ENCODE measurements around the gene SH3GL2.

The SH3GL2 gene

GRCh38 chr9:17578911-17579793 lies at the start of gene SH3GL2:
TSS of gene SH3GL2 (plus strand) at chr9:17579066.
- in situ Hi-C loops (cut with MboI; ENCODE audit: low sequenced_read_pairs), result no loop called here

GRCh38 chr9:17531642-17532254 lies 47.1 kb upstream of the SH3GL2 start:
- in situ Hi-C loops (cut with MboI; ENCODE audit: low sequenced_read_pairs), result no loop called here

DNA sequence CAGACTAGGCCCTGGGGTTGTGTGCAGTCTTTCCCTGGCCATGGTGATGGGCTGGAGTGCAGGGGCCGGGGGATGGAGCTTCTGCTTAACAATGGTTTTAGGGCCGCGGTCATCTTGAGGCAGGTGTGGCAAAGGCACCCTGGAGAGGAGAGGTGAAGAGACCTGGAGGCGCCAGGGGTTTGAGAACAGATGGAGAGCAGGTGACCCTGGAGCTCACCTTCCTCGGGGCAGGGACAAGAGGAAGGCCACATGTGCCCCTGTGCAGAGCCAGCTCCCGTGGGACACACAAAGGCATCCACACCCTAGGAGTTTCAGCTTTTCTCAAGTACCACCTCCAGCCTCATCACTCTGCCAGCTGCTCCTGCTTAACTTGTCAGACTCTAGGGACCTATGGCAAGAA lies 46.4 kb upstream of the SH3GL2 start:
- in situ Hi-C loops (cut with MboI; ENCODE audit: low sequenced_read_pairs), result no loop called here

GRCh38 chr9:17535176-17535575 lies 43.7 kb upstream of the SH3GL2 start:
- in situ Hi-C loops (cut with MboI; ENCODE audit: low sequenced_read_pairs), result no loop called here

DNA sequence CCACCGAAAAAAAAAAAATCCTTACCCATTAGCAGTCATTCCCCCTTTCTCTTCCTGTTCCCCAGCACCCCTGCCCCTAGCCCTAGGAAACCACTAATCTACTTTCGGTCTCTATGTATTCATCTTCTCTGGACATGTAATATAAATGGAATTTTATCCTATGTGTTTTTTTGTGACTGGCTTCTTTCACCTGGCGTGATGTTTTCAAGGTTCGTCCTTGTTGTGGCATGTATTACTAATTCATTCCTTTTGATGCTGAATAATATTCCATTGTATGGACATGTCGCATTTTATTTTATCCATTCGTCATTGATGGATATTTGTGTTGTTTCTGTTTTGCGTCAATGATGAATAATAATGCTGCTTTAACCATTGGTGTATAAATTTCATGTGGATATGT lies 42.8 kb upstream of the SH3GL2 start:
- in situ Hi-C loops (cut with MboI; ENCODE audit: low sequenced_read_pairs), result no loop called here

DNA sequence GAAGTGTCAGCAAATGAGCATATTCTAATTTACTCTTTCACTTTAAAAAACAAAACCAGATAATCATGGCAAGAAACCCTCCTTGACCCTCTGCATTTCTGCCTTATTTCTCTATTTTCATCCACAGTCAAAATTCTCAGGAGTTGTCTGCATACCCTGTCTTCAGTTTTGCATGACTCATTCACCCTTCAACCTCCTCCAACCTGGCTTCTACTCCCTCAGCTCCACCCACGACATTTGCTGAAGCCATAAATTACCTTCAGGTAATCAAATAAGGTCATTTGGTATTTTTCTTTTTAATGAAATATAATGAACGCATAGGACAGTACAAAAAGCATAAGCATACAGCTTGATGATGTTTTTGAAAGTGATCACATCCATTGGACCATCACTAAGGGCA lies 27.8 kb upstream of the SH3GL2 start:
- in situ Hi-C loops (cut with MboI; ENCODE audit: low sequenced_read_pairs), result no loop called here

- in situ Hi-C loops (cut with MboI; ENCODE audit: low sequenced_read_pairs), result no loop called here
Measured at GRCh38 chr9:17555362-17556054, 23.4 kb upstream of the SH3GL2 start.

DNA sequence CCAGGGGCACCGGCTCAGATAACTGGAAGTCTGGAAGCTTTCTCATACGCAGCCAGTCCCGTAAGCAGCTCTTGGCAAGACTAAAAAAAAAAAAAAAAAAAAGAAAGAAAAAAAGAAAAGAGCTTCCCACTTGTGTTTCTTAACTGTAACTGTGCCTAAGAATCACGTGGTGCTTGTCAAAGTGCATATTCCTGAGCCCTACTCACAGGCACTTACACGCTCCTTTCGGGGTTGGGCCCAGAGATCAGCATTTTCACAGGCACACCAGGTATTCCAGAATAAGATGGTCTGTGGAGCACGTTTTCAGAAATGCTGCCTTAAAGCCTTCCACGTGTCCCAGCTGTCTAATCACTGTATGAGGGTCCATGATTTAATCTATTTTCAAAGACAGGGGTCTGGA lies 22.6 kb upstream of the SH3GL2 start:
- in situ Hi-C loops (cut with MboI; ENCODE audit: low sequenced_read_pairs), result no loop called here

GRCh38 chr9:17556935-17557334 lies 21.9 kb upstream of the SH3GL2 start:
- in situ Hi-C loops (cut with MboI; ENCODE audit: low sequenced_read_pairs), result no loop called here

- in situ Hi-C loops (cut with MboI; ENCODE audit: low sequenced_read_pairs), result no loop called here
Measured at GRCh38 chr9:17571825-17572224, 7.0 kb upstream of the SH3GL2 start.

GRCh38 chr9:17574342-17574741 lies 4.5 kb upstream of the SH3GL2 start:
- in situ Hi-C loops (cut with MboI; ENCODE audit: low sequenced_read_pairs), result no loop called here

DNA sequence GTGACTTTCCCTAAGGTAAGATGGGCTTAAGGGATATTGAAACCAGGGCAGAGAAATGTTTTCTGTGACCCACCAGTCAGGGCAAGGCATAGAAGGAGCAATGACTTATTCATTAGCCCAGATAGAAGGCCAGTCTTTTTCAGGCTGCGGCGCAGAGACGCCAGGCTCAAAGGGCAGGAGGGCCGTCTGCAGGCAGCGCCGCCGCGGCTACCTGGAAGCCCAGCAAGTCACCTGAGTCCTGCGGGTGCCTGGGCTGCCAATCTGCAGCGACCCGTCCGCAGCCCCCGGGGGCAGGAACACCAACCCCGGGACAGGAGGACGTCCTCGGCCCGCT lies 322 bp upstream of the SH3GL2 start:
- in situ Hi-C loops (cut with MboI; ENCODE audit: low sequenced_read_pairs), result no loop called here

- in situ Hi-C loops (cut with MboI; ENCODE audit: low sequenced_read_pairs), result no loop called here
Measured at GRCh38 chr9:17580119-17580518, 1.3 kb downstream of the SH3GL2 start.

GRCh38 chr9:17587113-17587512 lies 8.2 kb downstream of the SH3GL2 start:
- in situ Hi-C loops (cut with MboI; ENCODE audit: low sequenced_read_pairs), result no loop called here

DNA sequence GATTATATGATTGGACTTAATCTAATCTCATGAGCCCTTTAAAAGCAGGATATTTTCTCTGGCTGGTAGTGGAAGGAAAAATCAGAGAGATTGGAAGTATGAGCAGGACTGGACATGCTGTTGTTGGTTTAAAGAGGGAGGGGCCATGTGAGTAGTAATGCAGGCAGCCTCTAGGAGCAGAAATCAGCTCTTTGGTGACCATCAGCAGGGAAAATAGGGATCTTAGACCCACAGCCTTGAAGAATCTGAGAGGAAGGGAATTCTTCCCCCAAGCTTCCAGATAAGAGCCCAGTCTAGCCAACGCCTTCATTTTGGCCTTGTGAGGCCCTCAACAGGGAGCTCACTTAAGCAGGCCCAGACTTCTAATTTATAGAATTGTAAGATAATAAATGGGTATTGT lies 9.5 kb downstream of the SH3GL2 start:
- in situ Hi-C loops (cut with MboI; ENCODE audit: low sequenced_read_pairs), result no loop called here

GRCh38 chr9:17588941-17589340 lies 10.1 kb downstream of the SH3GL2 start:
- in situ Hi-C loops (cut with MboI; ENCODE audit: low sequenced_read_pairs), result no loop called here

DNA sequence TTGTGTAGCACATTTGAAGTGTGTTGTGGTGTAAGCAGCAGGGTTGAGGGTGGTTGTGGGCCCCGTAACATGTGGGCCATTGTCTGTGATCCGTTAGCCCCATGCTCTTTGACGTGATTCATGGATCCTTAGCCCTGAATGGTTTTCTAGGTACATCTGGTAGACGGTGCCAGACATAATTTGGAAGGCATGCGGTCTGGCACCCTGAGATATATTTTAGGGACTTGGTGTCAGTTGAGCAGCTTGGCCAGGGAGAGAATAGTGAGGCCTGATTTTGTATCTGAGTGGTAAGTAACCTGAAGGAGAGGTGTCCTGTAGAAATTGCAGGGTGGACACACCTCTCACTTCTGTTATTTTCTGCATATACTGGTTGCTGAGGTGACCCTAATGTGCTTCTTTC lies 10.9 kb downstream of the SH3GL2 start:
- in situ Hi-C loops (cut with MboI; ENCODE audit: low sequenced_read_pairs), result no loop called here

GRCh38 chr9:17594961-17595360 lies 16.1 kb downstream of the SH3GL2 start:
- in situ Hi-C loops (cut with MboI; ENCODE audit: low sequenced_read_pairs), result no loop called here

DNA sequence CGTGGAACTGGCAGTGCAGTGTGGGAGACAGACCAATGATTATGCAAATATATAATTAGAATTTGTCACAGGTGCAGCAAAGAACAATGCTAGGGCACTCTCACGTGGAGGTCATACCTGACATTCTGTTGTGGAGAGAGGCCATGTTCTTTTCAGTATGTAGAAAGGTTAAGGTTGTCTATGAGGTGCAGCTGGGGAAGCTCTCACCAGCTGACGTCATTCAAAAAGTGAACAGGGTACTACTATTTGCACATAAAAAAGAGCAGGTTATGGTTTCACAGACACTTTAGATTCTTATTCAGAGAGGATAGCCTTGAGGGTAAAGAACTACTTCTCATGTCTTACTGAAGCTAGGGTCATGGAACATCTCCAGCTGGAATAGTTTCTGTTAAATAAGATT lies 19.1 kb downstream of the SH3GL2 start:
- in situ Hi-C loops (cut with MboI; ENCODE audit: low sequenced_read_pairs), result no loop called here

- in situ Hi-C loops (cut with MboI; ENCODE audit: low sequenced_read_pairs), result no loop called here
Measured at GRCh38 chr9:17600962-17601593, 22.2 kb downstream of the SH3GL2 start.

DNA sequence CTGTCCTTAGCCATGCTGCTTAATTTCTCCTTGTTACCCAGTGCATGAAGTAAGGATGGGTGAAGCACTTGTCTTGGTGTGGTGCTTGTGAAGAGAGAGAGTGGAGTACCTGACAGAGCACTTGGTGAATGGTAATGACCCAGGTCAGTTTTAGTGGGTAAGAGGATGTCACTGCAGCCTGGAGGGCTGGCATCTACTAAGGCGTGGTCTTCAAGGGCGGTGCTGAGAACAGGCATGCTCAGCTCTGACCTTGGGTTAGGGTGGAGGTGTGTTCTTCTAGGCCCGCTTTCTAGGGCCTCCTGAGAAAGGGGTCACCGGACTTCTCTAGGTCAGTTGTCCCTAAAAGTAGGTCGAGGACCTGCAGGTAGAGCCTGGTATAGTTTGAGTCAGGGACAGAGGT lies 25.7 kb downstream of the SH3GL2 start:
- in situ Hi-C loops (cut with MboI; ENCODE audit: low sequenced_read_pairs), result no loop called here
